Transverse colon (tissue), 4 donors: ENCODE results near the gene TTC31. TPM values are rescaled to one million over a fixed set of nuclear protein-coding genes. Genes with fewer than 3 reads are reported as not detected.

Source experiments
- DNase-seq: peaks from one replicate; pipeline ENCODE4 v3.0.0-alpha.2; 2019
- H3K27ac ChIP-seq, 4 donors: fragments of 200-600 bp; sonication (generic); 2 replicates each; pipeline ENCODE4 v1.5.1; 2016 to 2018; ENCODE audit warnings: inconsistent platforms in 4 of 4
- H3K27me3 ChIP-seq: fragments of 200-600 bp; sonication (generic); 2 replicates; pipeline ENCODE4 v1.5.1; 2017; ENCODE audit warnings: inconsistent platforms
- H3K36me3 ChIP-seq, 4 donors: fragments of 200-600 bp; sonication (generic); 2 replicates each; pipeline ENCODE4 v1.5.1; 2017 to 2019; ENCODE audit warnings: inconsistent platforms in 4 of 4
- H3K4me1 ChIP-seq, 4 donors: fragments of 200-600 bp; sonication (generic); 2 replicates each; pipeline ENCODE4 v1.5.1; 2017 to 2020; ENCODE audit warnings: inconsistent platforms in 4 of 4
- H3K4me3 ChIP-seq, 4 donors: fragments of 200-600 bp; sonication (generic); 1 replicate in 1 of 4; 2 replicates in 3 of 4; pipeline versions ENCODE4 v1.5.1 to v1.6.1; 2017 to 2019; ENCODE audit warnings: inconsistent platforms in 4 of 4
- H3K9me3 ChIP-seq, 2 donors: fragments of 200-600 bp; sonication (generic); 2 replicates each; pipeline ENCODE4 v1.5.1; 2017 to 2019; ENCODE audit warnings: inconsistent platforms in 2 of 2
- EP300 ChIP-seq: sonication (generic); formaldehyde crosslinking; IDR thresholded peaks from one replicate; pipeline ENCODE4 v1.6.1; 2017; ENCODE audit warnings: antibody characterized with exemption, low read depth
- POLR2A ChIP-seq: fragments of 450-650 bp; IDR thresholded peaks from one replicate; pipeline ENCODE4 v1.6.1; 2016; ENCODE audit warnings: antibody characterized with exemption, mild to moderate bottlenecking, moderate library complexity
- POLR2AphosphoS5 ChIP-seq, 3 donors: sonication (generic); formaldehyde crosslinking; IDR thresholded peaks; one replicate each; pipeline ENCODE4 v1.6.1; 2016; ENCODE audit warnings: antibody characterized with exemption in 3 of 3
- WGBS, 2 donors: methylation state at CpG; one replicate each; pipeline ENCODE4 v1.1.5; 2018; ENCODE audit warnings: low coverage in 1 of 2; 5-methylcytosine and 5-hydroxymethylcytosine counted together
- in situ Hi-C, 4 donors: fragments of 200-750 bp; cut with MboI; loops; one replicate each; pipeline versions ENCODE4 v1.15.0 to v1.15.1; 2017; ENCODE audit warnings: low sequenced_read_pairs in 3 of 4, low pct_ligation_motif_present in 1 of 4, low pct_unique_long_range_greater_than_20kb in 1 of 4
- intact Hi-C: fragments of 100-400 bp; cut with DNase I; formaldehyde crosslinking; loops from one replicate; pipeline ENCODE4 v1.15.1; 2023; ENCODE audit warnings: low total_unique reads
- total RNA-seq, 4 donors: library from RNA; depleted of rRNA; stranded (reverse); fragments of >200 nt; gene quantifications; one replicate each; pipeline ENCODE4 v1.1.0, GENCODE V29; 2016
- TF ChIP-seq, protein P1 (sequence below), 5 experiments: fragments of 200-600 bp in 3 of 5; fragments of 450-650 bp in 2 of 5; sonication (generic) in 3 of 5; IDR thresholded peaks; 1 replicate in 2 of 5; 2 replicates in 3 of 5; pipeline ENCODE4 v1.5.1; 2016 to 2017; ENCODE audit warnings: antibody characterized with exemption in 5 of 5, inconsistent platforms in 3 of 5, mild to moderate bottlenecking in 2 of 5, moderate library complexity in 1 of 5

Gene TTC31
- total RNA-seq, 4 donors from 2014 or later: 16.9 to 36.0 (median 32.0) TPM

DNA sequence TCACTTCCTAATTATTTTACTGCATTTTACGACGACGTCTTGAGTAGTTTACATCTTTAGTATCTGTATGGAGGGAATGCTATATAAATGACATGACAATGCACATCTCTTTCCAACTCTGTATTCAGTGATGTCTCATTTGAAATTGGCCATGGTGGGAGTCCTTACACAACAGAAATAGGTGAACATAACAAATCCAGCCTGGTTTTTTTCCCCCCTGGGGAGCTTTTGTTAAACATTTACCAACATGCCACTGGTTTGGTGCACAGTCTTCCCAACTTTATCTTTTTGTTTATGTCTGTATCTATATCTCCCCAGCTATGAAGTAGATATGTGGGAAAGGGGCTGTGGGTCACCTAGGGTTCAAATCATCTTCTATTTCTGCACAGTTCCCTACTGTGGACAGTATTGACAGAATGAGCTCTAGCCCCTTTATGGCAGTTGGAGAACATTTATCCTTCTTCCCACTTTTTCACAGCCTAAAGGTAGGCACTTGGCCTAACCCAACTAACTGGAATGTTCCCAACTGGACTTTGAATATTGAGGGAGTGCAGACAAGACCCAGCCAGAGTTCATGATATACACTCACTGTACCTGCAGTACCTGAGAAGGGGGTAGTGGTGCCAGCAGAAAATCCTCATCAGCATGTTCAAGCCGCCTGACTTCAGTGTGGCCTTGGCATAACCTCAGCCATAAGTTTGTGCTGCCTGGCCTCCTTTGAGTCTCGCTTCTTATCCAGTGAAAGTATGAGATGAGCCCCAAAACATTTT is 35.5 kb upstream of the TTC31 start:
- Histone ChIP-seq H3K4me3 (no peak overlapping the region), H3K4me1 (peaks cover 0 to 12% (median 2%) of the 10 kb centered on the region in 4 donors), H3K9me3 (no peaks in the 10 kb centered on the region), H3K27ac (no peak overlapping the region), H3K36me3 (no peaks in the 10 kb centered on the region), H3K27me3 (peaks cover 3% of the 10 kb centered on the region)
- intact Hi-C loops: no loop called here
- in situ Hi-C loops: no loop called here
- DNase-seq: no peak
- WGBS, 2 donors: 59 to 74% methylated on average over 5 of the region's 5 CpGs
- TF ChIP-seq EP300: no peak
- TF ChIP-seq, protein P1, sequence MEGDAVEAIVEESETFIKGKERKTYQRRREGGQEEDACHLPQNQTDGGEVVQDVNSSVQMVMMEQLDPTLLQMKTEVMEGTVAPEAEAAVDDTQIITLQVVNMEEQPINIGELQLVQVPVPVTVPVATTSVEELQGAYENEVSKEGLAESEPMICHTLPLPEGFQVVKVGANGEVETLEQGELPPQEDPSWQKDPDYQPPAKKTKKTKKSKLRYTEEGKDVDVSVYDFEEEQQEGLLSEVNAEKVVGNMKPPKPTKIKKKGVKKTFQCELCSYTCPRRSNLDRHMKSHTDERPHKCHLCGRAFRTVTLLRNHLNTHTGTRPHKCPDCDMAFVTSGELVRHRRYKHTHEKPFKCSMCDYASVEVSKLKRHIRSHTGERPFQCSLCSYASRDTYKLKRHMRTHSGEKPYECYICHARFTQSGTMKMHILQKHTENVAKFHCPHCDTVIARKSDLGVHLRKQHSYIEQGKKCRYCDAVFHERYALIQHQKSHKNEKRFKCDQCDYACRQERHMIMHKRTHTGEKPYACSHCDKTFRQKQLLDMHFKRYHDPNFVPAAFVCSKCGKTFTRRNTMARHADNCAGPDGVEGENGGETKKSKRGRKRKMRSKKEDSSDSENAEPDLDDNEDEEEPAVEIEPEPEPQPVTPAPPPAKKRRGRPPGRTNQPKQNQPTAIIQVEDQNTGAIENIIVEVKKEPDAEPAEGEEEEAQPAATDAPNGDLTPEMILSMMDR (IDR thresholded peaks at IDR 0.05): no peak
- TF ChIP-seq POLR2A: no peak
- no peak for TF ChIP-seq POLR2AphosphoS5 (IDR thresholded peaks at IDR 0.05)

- Histone ChIP-seq H3K27ac (no peak overlapping the region), H3K4me3 (no peak overlapping the region), H3K9me3 (no peaks in the 10 kb centered on the region), H3K4me1 (peaks cover 0 to 5% (median 0%) of the 10 kb centered on the region in 4 donors), H3K27me3 (no peaks in the 10 kb centered on the region), H3K36me3 (no peaks in the 10 kb centered on the region)
- in situ Hi-C loops: no loop called here
- intact Hi-C loops: no loop called here
- 80% methylated on average over 2 of the region's 2 CpGs; no CpG with 5 or more reads in 1 of the 2 donors for WGBS, 2 donors
- TF ChIP-seq EP300: no peak
- TF ChIP-seq POLR2AphosphoS5 (IDR thresholded peaks at IDR 0.05): no peak
- no peak for TF ChIP-seq POLR2A
- no peak for DNase-seq
These were observed 34.1 kb upstream of the TTC31 start for GRCh38 chr2:74448771-74449170.

DNA sequence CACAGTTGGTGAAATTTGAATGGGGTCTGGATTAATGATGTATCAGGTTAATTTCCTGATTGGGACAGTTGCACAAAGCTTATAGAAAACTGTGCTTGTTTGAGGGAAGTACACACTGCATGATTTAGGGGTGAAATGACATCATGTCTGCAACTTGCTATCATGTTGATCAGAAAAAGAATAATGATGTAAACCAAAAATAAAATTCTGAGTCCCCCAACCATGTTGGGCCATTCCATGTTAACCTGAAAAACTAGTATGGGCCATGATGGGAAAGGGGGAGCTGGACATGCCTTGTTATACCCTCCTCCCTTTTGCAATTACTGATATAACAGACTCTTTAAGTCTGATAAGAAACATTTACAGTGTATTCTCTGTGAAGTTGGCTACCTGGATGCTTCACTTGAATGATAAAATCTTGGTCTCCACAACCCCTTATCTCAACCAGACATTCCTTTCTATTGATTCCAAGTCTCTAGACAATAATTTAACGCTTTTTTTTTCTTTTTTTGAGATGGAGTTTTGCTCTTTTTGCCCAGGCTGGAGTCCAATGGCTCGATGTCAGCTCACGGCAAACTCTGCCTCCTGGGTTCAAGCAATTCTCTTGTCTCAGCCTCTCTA is 32.2 kb upstream of the TTC31 start:
- Histone ChIP-seq H3K4me1 (peaks cover 3 to 6% (median 5%) of the 10 kb centered on the region in 4 donors), H3K36me3 (no peaks in the 10 kb centered on the region), H3K27me3 (no peaks in the 10 kb centered on the region), H3K27ac (no peak overlapping the region), H3K4me3 (no peak overlapping the region), H3K9me3 (no peaks in the 10 kb centered on the region)
- DNase-seq: no peak
- TF ChIP-seq EP300 (no peak), POLR2A (no peak), POLR2AphosphoS5 (IDR thresholded peaks at IDR 0.05) (no peak)
- TF ChIP-seq, protein P1 (IDR thresholded peaks at IDR 0.05): no peak
- WGBS, 2 donors: 81 to 87% methylated on average over 3 of the region's 3 CpGs
- in situ Hi-C loops (no loop called here), intact Hi-C loops (no loop called here)

DNA sequence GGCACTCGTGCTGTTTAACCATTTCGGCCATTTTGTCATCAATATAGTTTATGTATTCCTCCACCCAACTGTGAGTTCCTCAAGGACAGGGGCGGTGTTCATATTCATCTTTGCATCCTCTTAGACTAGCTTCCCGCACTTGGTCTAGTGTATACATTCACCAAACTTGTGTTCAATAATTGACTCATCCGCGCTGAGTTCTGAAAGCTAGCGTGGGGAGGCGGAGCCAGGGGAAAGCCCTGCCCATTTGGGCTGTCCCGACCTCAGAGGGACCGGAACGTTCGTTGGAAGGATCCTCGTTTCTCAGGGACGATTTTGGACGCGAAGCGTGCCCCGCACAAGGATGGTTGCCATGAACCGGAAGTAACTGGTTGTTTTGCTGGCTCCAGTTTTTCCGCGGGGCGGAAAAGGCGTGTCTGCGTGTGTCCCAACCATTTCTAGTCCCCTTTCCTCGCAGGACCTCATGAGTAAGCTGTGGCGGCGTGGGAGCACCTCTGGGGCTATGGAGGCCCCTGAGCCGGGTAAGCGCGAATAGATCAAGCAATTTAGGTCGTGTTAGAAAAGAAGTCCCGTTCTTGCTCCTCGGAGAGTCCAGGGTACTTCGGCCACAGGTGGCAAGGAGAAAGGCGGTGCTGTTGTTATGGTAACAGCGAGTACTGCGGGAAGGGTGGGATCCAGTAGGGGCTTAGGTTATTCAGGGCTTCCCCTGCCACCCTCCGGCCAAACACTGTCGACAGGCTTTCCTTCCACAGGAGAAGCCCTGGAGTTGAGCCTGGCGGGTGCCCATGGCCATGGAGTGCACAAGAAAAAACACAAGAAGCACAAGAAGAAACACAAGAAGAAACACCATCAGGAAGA is 28.0 kb upstream of the TTC31 start, which contains the start of gene INO80B:
TSS of gene INO80B (plus strand) at position 434 of the 858 bp plus-strand sequence. CDS start at position 464, 30 bp downstream.
- peak within 1 kb of the TSS; percentile 69 to 84 (median 78) for H3K27ac ChIP-seq
- H3K4me1 ChIP-seq: peaks cover 21 to 32% (median 27%) of the 10 kb centered on the region in 4 donors
- peak; percentile 97 for DNase-seq
- in situ Hi-C loops (no loop called here), intact Hi-C loops (no loop called here)
- WGBS, 2 donors: 0% methylated on average over 5 to 35 of the region's 40 CpGs
- no peaks in the 10 kb centered on the region for H3K27me3 ChIP-seq
- no peaks in the 10 kb centered on the region for H3K36me3 ChIP-seq
- H3K9me3 ChIP-seq: no peaks in the 10 kb centered on the region
- peak within 1 kb of the TSS; percentile 48 to 70 (median 64) for H3K4me3 ChIP-seq
- peak in 2 of 3 donors; percentile 69 to 72 for TF ChIP-seq POLR2AphosphoS5 (IDR thresholded peaks at IDR 0.05)
- no peak for TF ChIP-seq POLR2A
- no peak for TF ChIP-seq EP300
